AG04449 (cell line): ENCODE measurements around the gene CAPN7.

Experiments
- CTCF ChIA-PET: fragments of 350-600 bp; formaldehyde crosslinking; extraction: SDS; loops from one replicate; lab custom pipeline; 2021; ENCODE audit warnings: antibody characterized with exemption; lab: Yijun Ruan, JAX
- POLR2A ChIA-PET: fragments of 400-600, 350-600 bp; formaldehyde crosslinking; extraction: SDS; loops from one replicate; lab custom pipeline; 2020; ENCODE audit warnings: antibody characterized with exemption, inconsistent platforms; lab: Yijun Ruan, JAX
- DNase-seq: peaks from one replicate; pipeline ENCODE4 v3.0.0-alpha.2; 2010; ENCODE audit warnings: low read depth, low spot score
- H3K4me3 ChIP-seq: 2 replicates; pipeline ENCODE4 v1.5.1; 2011; ENCODE audit warnings: low read depth, mild to moderate bottlenecking, control low read depth, low read length
- CTCF ChIP-seq: IDR thresholded peaks from one replicate; pipeline ENCODE4 v1.5.1; 2011; ENCODE audit warnings: mild to moderate bottlenecking, moderate library complexity, low read length, control low read depth, inconsistent platforms; ENCODE audit not compliant: insufficient read depth; ENCODE audit errors: missing control alignments

Gene CAPN7

GRCh38 chr3:15206662-15207576 is 873 bp downstream of the CAPN7 start:
- POLR2A ChIA-PET, result interaction anchor here (1.2 to 1.4 kb wide), 2 partner anchors 10 kb away, joined by 3 to 6 read pairs; no protein-coding TSS in a partner anchor
- CTCF ChIA-PET, result interaction anchor here (0.6 to 1.6 kb wide), 9 partner anchors 11 to 104 kb away, joined by 3 to 6 read pairs (median 3); no protein-coding TSS in a partner anchor
- no peak for TF ChIP-seq CTCF
- no peak for DNase-seq
- H3K4me3 ChIP-seq, result peak overlapping the region; percentile 86

- no peak for TF ChIP-seq CTCF
- H3K4me3 ChIP-seq, result peak overlapping the region; percentile 86
- CTCF ChIA-PET, result interaction anchor here (1.0 to 1.4 kb wide), 5 partner anchors 30 to 100 kb away, joined by 3 to 6 read pairs (median 4); no protein-coding TSS in a partner anchor
- POLR2A ChIA-PET, result interaction anchor here (0.7 kb wide), 2 partner anchors 1004 to 1057 kb away, joined by 4 to 5 read pairs; partner anchors contain the start of gene DPH3
- no peak for DNase-seq
Observed at GRCh38 chr3:15207836-15208504, 1.9 kb downstream of the CAPN7 start.

GRCh38 chr3:15211937-15212336 is 5.9 kb downstream of the CAPN7 start:
- ChIA-PET CTCF (interaction anchor here (0.9 to 1.4 kb wide), 2 partner anchors 9 to 104 kb away, joined by 3 to 6 read pairs; no protein-coding TSS in a partner anchor), POLR2A (no interaction called here)
- no peak for TF ChIP-seq CTCF

DNA sequence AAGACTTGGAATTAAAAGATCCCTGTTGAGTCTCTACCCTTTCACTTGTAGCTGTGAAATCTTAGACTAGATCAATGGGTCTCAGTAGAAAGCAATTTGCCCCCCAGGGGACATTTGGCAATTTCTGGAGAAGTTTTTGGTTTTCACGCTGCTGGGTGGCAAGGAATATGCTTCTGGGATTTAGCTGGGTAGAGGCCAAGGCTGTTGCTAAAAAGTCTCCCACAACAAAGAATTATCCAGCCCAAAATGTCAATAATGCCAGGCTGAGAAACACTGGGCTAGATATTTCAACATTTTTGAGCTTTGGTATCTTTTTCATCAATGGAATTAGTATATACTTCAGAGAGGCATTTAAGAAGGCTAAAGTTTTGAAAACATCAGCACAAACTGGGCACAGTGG is 8.7 kb downstream of the CAPN7 start:
- H3K4me3 ChIP-seq, result no peak overlapping the region
- ChIA-PET POLR2A (no interaction called here), CTCF (interaction anchor here (1.0 to 2.2 kb wide), 7 partner anchors 9 to 255 kb away, joined by 3 to 13 read pairs (median 3); no protein-coding TSS in a partner anchor)
- TF ChIP-seq CTCF, result no peak
- DNase-seq, result no peak

More at GRCh38 chr3:15211937-15212336, 5.9 kb downstream of the CAPN7 start:
- no peak for DNase-seq
- H3K4me3 ChIP-seq, result no peak overlapping the region

GRCh38 chr3:15215996-15216395 is 9.9 kb downstream of the CAPN7 start:
- ChIA-PET POLR2A (interaction anchor here (1.9 kb wide), 1 partner anchor 10 kb away, joined by 6 read pairs; the partner anchor contains the start of gene CAPN7), CTCF (no interaction called here)
- DNase-seq, result no peak
- no peak overlapping the region for H3K4me3 ChIP-seq
- TF ChIP-seq CTCF, result no peak
